Heart right ventricle (tissue), 16 donors: Measurements from ENCODE around the gene COPS7A. TPM values are rescaled to one million over a fixed set of nuclear protein-coding genes. Genes with fewer than 3 reads are reported as not detected.
A peak's percentile ranks its signal among the peaks of the same experiment; 100 is the strongest.

Source experiments
- ATAC-seq, 8 donors: fragments of 200-7000 bp; cut with Tn5 transposase; one replicate each; pipeline ENCODE4 v1.9.1; 2020; ENCODE audit warnings: mild to moderate bottlenecking in 8 of 8, moderate library complexity in 8 of 8, moderate number of reproducible peaks in 1 of 8
- DNase-seq, 2 donors: peaks; one replicate each; pipeline ENCODE4 v3.0.0-alpha.2; 2020
- H3K27ac ChIP-seq, 10 donors: fragments of 200-600 bp; sonication (generic) in 2 of 10; one replicate each; pipeline versions ENCODE4 v1.5.0 to v1.8.0; 2020 to 2022; ENCODE audit warnings: mild to moderate bottlenecking in 3 of 10
- H3K27me3 ChIP-seq, 7 donors: fragments of 200-600 bp; one replicate each; pipeline ENCODE4 v1.8.0; 2021 to 2022; ENCODE audit warnings: mild to moderate bottlenecking in 2 of 7
- H3K36me3 ChIP-seq, 9 donors: fragments of 200-600 bp; sonication (generic) in 1 of 9; one replicate each; pipeline versions ENCODE4 v1.5.0 to v1.8.0; 2020 to 2022; ENCODE audit warnings: mild to moderate bottlenecking in 2 of 9
- H3K4me1 ChIP-seq, 9 donors: fragments of 200-600 bp; sonication (generic) in 1 of 9; one replicate each; pipeline versions ENCODE4 v1.5.0 to v1.8.0; 2020 to 2022; ENCODE audit warnings: mild to moderate bottlenecking in 4 of 9
- H3K4me3 ChIP-seq, 10 donors: fragments of 200-600 bp; sonication (generic) in 2 of 10; one replicate each; pipeline versions ENCODE4 v1.5.0 to v1.8.0; 2020 to 2022; ENCODE audit warnings: mild to moderate bottlenecking in 7 of 10, moderate library complexity in 2 of 10
- H3K9me3 ChIP-seq, 11 donors: fragments of 200-600 bp in 10 of 11; sonication (generic) in 2 of 11; one replicate each; pipeline versions ENCODE4 v1.5.0 to v1.8.0; 2013 to 2022; ENCODE audit warnings: mild to moderate bottlenecking in 2 of 11, control low read depth in 1 of 11, moderate library complexity in 1 of 11
- CTCF ChIP-seq, 9 donors: fragments of 200-600 bp; sonication (generic) in 2 of 9; IDR thresholded peaks; one replicate each; pipeline versions ENCODE4 v1.5.0 to v1.8.0; 2021 to 2022; ENCODE audit warnings: antibody characterized with exemption in 9 of 9, mild to moderate bottlenecking in 5 of 9, moderate library complexity in 1 of 9
- WGBS, 2 donors: extraction: QIAGEN DNeasy Blood & Tissue Kit; methylation state at CpG; one replicate each; pipeline ENCODE4 v1.1.7; 2013; ENCODE audit warnings: inconsistent platforms in 1 of 2; 5-methylcytosine and 5-hydroxymethylcytosine counted together
- intact Hi-C, 10 donors: fragments of 100-400 bp; cut with DNase I; formaldehyde crosslinking; loops; one replicate each; pipeline versions ENCODE4 v1.11.1 to v1.14.2; 2022
- polyA plus RNA-seq, 2 donors: library from polyadenylated mRNA; stranded (reverse); fragments of 200-250 nt; gene quantifications; one replicate each; pipeline ENCODE4 v1.2.3, GENCODE V29; 2013
- total RNA-seq, 10 donors: library from RNA; stranded (reverse); fragmentation: NEBNext Ultra II Directional in 3 of 10; extraction: Animal tissue kit (Norgen Biotek cat#: 25700) in 3 of 10; gene quantifications; one replicate each; pipeline versions ENCODE4 v1.2.1 to v1.2.4, GENCODE V29; 2021 to 2023
- donor health status: Arrhythmogenic right ventricular cardiomyopathy.
- donor health status: ischemic (EF 13 %, LVEDD 7.1; RV severe dilation, severe dysfunction).
- donor health status: healthy with polysubstance abuse.
- donor health status: DM: no; HTN: yes; CAD: no.
- donor health status: DM: no; HTN: no; CAD: no.
- donor health status: ischemic (EF 25% LVEDD 6.9; RV normal size, moderate dysfunction).
- donor health status: ischemic (EF 25% LVEDD 5.7; RV mildly dilated, moderate dysfunction).
- donor health status: healthy.
- donor health status: DM: yes; HTN: yes; CAD: no.
- donor health status: Ischemic cardiomyopathy.
- donor health status: ischemic (EF 35%, LVEDD 5.7; RV mildly dilated, moderate dysfunction).
- donor health status: nonischemic (EF 11% LVEDD 7.7; RV severe dilation, severe dysfunction).
- donor health status: DM: yes; HTN: yes; CAD: no.
- donor health status: PGD.
- donor health status: ischemic (EF 29% LVEDD 5.4; RV normal size, mild dysfunction).
- donor health status: nonischemic (EF 23%, LVEDD 6.1; RV moderate dilation, normal function).

Gene COPS7A
- total and polyA plus RNA-seq, 12 donors = 31.1 to 91.5 (median 77.9) TPM

DNA sequence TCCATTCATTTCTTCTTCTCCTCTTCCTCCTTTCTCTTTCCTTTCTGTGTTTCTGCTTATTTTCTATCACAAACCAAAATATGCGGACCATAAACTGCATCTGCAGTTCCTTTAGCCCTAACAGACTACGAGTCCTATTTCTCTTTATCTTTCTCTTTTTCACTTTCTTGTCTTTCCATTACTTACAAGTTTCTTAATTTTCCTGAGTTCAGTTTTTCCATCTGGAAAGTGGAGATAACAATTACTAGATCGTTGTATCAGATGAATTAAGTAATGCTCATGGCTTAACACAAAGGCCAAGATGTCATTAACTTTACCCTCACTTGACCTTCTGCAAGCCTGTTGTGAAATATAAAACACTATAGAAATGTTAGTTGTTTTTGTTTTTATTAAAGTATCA, 983 bp upstream of the COPS7A start:
- intact Hi-C loops = loop anchor here in 5 of 10 donors (1.0 to 5.0 kb wide), 5 partner anchors 32 to 61 kb away; partner anchors contain the start of genes ING4 (in 4 of the 5) and ZNF384 (in 2 of the 5)
- Histone ChIP-seq H3K4me1 (peaks cover 0 to 20% (median 14%) of the 10 kb centered on the region in 9 donors), H3K27me3 (no peaks in the 10 kb centered on the region), H3K9me3 (no peaks in the 10 kb centered on the region), H3K4me3 (peak overlapping the region in 1 of 10 donors; percentile 90), H3K36me3 (peaks cover 0 to 27% (median under 1%) of the 10 kb centered on the region in 9 donors), H3K27ac (no peak overlapping the region)
- no peak for TF ChIP-seq CTCF (IDR thresholded peaks at IDR 0.05)
- WGBS, 2 donors = 79 to 83% methylated on average over 3 of the region's 3 CpGs
- ATAC-seq = no peak
- no peak for DNase-seq

DNA sequence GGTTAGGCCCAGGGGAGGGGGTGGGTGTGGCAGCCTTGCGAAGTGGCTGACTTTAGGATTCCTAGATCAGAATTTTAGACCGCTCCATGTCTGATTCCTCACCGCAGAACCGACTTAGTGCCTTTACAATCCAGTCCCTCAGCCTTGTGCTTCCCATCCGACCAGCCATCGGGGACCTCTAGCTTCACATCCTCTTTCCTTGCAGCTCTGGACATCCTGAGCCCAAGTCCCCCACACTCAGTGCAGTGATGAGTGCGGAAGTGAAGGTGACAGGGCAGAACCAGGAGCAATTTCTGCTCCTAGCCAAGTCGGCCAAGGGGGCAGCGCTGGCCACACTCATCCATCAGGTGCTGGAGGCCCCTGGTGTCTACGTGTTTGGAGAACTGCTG, 557 bp downstream of the COPS7A start:
- no peaks in the 10 kb centered on the region for H3K9me3 ChIP-seq

GRCh38 chr12:6725350-6725749, 1.5 kb downstream of the COPS7A start:
- H3K4me1 ChIP-seq = peaks cover 0 to 20% (median 14%) of the 10 kb centered on the region in 9 donors
- no peak overlapping the region for H3K4me3 ChIP-seq
- TF ChIP-seq CTCF (IDR thresholded peaks at IDR 0.05) = no peak
- intact Hi-C loops = loop anchor here in 1 of 10 donors (2.0 kb wide), 1 partner anchor 27 kb away; the partner anchor contains the start of gene MLF2
- ATAC-seq (no peak), DNase-seq (no peak)
- H3K36me3 ChIP-seq = peaks cover 0 to 51% (median 26%) of the 10 kb centered on the region in 9 donors
- no peaks in the 10 kb centered on the region for H3K27me3 ChIP-seq
- 91 to 94% methylated on average over 7 of the region's 7 CpGs for WGBS, 2 donors
- H3K27ac ChIP-seq = no peak overlapping the region
- H3K9me3 ChIP-seq = no peaks in the 10 kb centered on the region

More for the DNA sequence above, 557 bp downstream of the COPS7A start:
- DNase-seq = peak in 1 of 2 donors; percentile 11
- no peaks in the 10 kb centered on the region for H3K27me3 ChIP-seq
- intact Hi-C loops = loop anchor here in 6 of 10 donors (1.0 to 5.0 kb wide), 4 partner anchors 28 to 62 kb away; partner anchors contain the start of genes ING4 (in 3 of the 6), ZNF384 (in 3 of the 6) and MLF2 (in 1 of the 6)
- ATAC-seq = peak in 7 of 8 donors; percentile 3 to 35 (median 11)
- peaks cover 0 to 20% (median 14%) of the 10 kb centered on the region in 9 donors for H3K4me1 ChIP-seq
- no peak for TF ChIP-seq CTCF (IDR thresholded peaks at IDR 0.05)
- peak overlapping the region; percentile 81 to 95 (median 88) for H3K27ac ChIP-seq
- peak overlapping the region; percentile 40 to 90 (median 64) for H3K4me3 ChIP-seq
- peaks cover 0 to 42% (median 16%) of the 10 kb centered on the region in 9 donors for H3K36me3 ChIP-seq
- 10 to 18% methylated on average over 10 of the region's 10 CpGs for WGBS, 2 donors

GRCh38 chr12:6729186-6729585, 5.3 kb downstream of the COPS7A start:
- peaks cover 0 to 18% (median 13%) of the 10 kb centered on the region in 9 donors for H3K4me1 ChIP-seq
- 93 to 96% methylated on average over 18 of the region's 18 CpGs for WGBS, 2 donors
- TF ChIP-seq CTCF (IDR thresholded peaks at IDR 0.05) = no peak
- peaks cover 0 to 81% (median 40%) of the 10 kb centered on the region in 9 donors for H3K36me3 ChIP-seq
- no peaks in the 10 kb centered on the region for H3K27me3 ChIP-seq
- H3K9me3 ChIP-seq = no peaks in the 10 kb centered on the region
- ATAC-seq = no peak
- intact Hi-C loops = no loop called here
- H3K4me3 ChIP-seq = no peak overlapping the region
- no peak overlapping the region for H3K27ac ChIP-seq
- DNase-seq = no peak
